RWPE1 (cell line): ENCODE data around the gene OR8G5.

Experiments used
- CTCF ChIA-PET: fragments of 350-600 bp; sonication (Branson Sonifier 250); formaldehyde crosslinking; extraction: SDS; loops from one replicate; lab custom pipeline; 2021; lab: Yijun Ruan, JAX
- POLR2A ChIA-PET: fragments of 400-600 bp; formaldehyde crosslinking; extraction: SDS; loops from one replicate; lab custom pipeline; 2020; ENCODE audit warnings: antibody characterized with exemption; ENCODE audit not compliant: low non-redundant PET; lab: Yijun Ruan, JAX
- DNase-seq: peaks from one replicate; pipeline ENCODE4 v3.0.0; 2012; ENCODE audit warnings: low spot score
- H3K27ac ChIP-seq: fragments of 450-650 bp; 2 replicates; pipeline ENCODE4 v1.5.1; 2017
- TF ChIP-seq, protein P1 (sequence below): fragments of 450-650 bp; conservative IDR thresholded peaks from 2 replicates; pipeline ENCODE4 v1.5.1; 2017; ENCODE audit warnings: low read depth, mild to moderate bottlenecking

OR8G5 gene

DNA sequence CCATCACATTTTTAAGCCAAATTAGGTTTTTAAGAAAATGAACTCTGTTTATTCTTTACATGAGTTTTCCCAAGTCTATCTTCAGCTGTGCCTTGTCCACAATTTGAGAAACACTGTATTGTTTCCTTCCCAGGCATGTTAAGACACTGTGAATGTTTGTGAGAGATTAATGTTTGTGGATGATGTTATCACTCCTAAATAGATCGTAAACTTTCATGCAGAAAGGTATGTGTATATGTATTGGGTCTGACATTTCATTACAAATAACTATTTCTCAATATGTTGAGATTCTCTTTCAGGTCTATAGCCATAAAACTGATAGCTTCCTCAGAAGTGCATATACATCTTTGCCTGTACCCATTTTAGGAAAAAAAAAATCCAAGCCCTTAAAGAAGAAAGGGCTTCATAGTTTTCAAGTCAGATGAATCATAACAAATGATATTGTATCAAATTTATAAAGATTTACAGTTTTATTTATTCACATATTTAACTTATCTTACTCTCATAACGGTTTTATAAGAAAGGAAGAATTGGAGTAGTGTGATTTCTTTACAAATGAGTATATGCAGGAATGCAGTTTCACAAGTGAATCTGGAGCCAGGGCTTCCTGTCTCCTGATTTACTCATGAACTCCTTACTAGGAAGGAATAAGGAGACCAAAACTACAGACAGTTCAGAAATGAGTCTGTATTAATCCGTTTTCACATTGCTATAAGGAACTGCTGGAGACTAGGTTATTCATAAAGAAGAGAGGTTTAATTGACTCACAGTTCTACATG, 46.4 kb downstream of the OR8G5 start:
- TF ChIP-seq, protein P1, sequence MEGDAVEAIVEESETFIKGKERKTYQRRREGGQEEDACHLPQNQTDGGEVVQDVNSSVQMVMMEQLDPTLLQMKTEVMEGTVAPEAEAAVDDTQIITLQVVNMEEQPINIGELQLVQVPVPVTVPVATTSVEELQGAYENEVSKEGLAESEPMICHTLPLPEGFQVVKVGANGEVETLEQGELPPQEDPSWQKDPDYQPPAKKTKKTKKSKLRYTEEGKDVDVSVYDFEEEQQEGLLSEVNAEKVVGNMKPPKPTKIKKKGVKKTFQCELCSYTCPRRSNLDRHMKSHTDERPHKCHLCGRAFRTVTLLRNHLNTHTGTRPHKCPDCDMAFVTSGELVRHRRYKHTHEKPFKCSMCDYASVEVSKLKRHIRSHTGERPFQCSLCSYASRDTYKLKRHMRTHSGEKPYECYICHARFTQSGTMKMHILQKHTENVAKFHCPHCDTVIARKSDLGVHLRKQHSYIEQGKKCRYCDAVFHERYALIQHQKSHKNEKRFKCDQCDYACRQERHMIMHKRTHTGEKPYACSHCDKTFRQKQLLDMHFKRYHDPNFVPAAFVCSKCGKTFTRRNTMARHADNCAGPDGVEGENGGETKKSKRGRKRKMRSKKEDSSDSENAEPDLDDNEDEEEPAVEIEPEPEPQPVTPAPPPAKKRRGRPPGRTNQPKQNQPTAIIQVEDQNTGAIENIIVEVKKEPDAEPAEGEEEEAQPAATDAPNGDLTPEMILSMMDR = no peak
- ChIA-PET CTCF (no interaction called here), POLR2A (no interaction called here)
- no peak overlapping the region for H3K27ac ChIP-seq
- no peak for DNase-seq

DNA sequence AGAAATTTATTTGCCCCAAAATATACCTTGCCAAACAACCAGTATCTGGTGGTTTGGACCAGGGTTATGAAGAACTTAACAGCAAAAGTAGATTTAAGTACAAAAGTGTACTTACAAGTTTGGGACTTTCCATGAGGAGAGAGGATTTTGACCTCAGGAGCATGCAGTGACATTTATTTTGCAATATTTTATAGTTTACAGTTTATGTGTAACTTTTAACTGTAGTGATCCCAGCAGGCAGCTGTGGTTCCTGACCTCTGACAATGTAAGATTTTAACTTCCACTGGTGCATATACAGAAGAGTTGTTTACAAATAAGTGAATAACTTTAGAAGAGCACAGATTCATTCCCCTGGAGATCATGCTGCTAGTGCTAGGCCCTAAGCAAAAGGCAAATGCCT, 50.9 kb downstream of the OR8G5 start:
- CTCF ChIA-PET = no interaction called here
- DNase-seq = no peak
- POLR2A ChIA-PET = no interaction called here
- no peak overlapping the region for H3K27ac ChIP-seq
- TF ChIP-seq, protein P1 = no peak

DNA sequence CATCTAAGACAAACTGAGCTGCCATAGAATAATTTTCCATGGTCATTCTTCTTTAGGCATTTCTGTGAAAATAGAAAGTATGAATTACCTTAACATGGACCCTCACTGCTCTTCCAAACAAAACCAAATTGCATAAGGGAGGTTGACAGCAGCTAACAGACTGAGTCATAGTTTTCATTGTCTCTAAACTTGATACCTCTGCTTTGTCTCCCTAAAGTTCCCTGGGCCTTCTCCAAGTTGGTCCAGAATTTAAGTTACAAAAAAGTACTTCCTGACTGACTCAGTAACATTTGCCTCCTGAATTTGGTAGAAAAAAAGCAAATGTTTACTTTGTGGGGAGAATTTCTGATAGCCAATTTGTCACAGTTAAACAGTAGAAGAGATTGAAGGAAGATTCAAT, 54.5 kb downstream of the OR8G5 start:
- POLR2A ChIA-PET = no interaction called here
- no peak overlapping the region for H3K27ac ChIP-seq
- TF ChIP-seq, protein P1 = no peak
- DNase-seq = no peak
- CTCF ChIA-PET = no interaction called here

DNA sequence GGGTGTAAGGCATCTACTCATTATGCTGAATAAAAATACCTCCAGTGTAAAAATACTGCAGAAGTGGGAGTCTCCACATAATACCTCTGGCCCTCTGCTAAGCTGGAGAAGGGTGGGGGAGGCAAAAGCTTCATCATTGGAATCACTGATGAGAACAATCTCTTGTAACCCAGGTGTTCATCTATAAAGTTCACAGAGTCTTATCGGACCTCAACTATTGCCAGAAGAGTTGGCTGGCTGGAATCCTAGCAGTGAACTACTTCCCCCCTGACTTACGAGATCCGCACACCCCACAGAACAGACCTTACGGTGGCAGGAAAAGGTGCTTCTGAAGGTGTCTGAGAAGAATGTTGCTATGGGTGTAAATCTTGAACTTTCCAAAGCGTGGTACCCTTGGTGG, 55.1 kb downstream of the OR8G5 start:
- TF ChIP-seq, protein P1 = no peak
- ChIA-PET CTCF (no interaction called here), POLR2A (no interaction called here)
- H3K27ac ChIP-seq = no peak overlapping the region
- no peak for DNase-seq

DNA sequence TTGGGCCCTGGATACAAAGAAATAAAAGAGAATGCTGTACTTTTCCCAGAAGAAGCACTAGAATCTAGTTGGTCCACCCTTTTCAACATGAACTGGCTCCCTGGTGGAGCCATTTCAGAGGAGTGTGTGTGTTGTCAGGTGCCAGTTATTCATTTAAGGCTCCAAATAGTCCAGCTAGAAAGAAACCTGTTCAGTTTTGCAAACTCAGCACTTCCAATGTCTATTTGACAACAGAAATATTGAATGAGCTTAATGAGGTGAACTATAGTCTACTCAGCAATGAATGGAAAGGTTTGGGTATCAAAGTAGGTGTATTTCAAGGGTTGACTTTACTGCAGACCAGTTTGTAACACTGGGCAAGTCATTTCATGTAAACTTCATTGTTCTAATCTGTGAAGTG, 55.5 kb downstream of the OR8G5 start:
- no peak for DNase-seq
- no peak overlapping the region for H3K27ac ChIP-seq
- CTCF ChIA-PET = no interaction called here
- TF ChIP-seq, protein P1 = no peak
- POLR2A ChIA-PET = no interaction called here

DNA sequence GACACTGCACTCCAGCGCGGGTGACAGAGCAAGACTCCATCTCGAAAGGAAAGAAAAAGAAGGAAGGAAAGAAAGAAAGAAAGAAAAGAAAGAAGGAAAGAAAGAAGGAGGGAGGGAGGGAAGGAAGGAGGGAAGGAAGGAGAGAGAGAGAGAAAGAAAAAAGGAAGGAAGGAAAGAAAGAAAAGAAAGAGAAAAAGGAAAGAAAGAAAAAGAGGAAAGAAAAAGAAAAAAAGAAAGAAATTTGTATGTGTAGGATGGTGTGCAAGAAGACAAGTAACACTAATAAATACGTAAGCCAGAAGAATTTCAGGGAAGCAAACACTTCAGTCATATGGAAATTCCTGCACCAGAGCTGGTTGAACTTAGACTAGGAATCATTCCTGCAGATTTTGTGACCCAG, 57.0 kb downstream of the OR8G5 start:
- TF ChIP-seq, protein P1 = no peak
- POLR2A ChIA-PET = no interaction called here
- no peak for DNase-seq
- CTCF ChIA-PET = no interaction called here
- no peak overlapping the region for H3K27ac ChIP-seq
